ENCODE measurements around the gene SLC35F1.

SLC35F1 gene

DNA sequence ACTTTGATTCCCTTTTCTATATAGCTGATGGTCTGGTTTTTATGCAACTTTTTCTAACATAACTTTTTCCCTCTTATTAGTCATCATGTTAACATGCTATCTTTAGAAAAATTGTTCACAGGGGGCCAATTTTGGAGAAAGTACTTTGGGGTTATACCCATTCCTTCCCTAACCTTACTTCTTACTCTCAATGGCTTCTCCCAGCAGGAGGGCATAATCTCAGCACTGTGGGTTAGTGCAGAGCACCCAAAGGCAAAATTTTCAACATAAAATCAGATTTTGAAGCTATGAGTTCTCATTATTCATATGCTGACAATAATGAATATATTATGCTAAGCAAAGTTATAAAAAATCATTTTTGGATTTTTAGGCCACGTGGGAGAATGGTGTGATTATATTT, 299.2 kb downstream of the SLC35F1 start:
- DNase-seq = no peak

- DNase-seq = no peak
Observed at GRCh38 chr6:118207947-118208346, 300.9 kb downstream of the SLC35F1 start.

- DNase-seq = no peak
Observed at GRCh38 chr6:118212451-118213173, 305.5 kb downstream of the SLC35F1 start.

GRCh38 chr6:118215269-118215668, 308.2 kb downstream of the SLC35F1 start:
- DNase-seq = no peak

DNA sequence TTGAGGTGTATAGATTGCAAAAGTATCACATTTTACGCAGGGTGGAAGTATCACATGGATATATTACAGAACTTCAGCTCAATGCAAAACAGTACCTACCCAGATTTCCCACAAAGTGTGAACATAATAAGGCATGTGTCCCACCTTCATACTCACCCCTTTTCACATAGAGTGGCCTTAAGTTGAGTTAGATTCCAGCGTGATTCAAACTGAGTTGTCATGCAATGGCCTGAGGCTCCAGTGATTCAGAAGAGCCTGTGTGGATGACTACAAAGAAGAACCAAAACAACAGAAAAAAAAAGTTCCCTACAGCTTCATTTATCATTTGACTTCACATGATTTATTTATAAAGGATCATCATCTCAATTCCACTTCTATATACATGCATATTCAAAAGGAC, 309.7 kb downstream of the SLC35F1 start:
- DNase-seq = no peak

DNA sequence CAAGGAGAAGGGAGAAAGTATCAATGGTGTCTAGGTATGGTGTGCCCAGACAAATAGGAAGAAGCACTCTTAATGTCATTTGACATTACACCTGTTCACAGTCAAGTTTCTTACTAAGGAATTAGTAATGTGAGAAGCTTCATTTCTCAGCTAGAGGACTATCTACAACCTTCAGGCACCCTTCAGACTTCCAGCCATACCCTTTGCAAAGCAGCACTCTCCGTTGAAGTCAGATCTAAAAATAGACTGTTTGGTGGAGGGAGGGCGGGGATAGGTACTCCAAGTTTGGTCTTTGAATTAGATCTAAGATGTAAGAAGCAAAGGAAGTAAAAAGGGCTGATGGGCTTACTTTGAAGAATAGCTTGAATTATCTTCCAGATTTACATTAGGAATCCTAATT, 311.1 kb downstream of the SLC35F1 start:
- DNase-seq = no peak

DNA sequence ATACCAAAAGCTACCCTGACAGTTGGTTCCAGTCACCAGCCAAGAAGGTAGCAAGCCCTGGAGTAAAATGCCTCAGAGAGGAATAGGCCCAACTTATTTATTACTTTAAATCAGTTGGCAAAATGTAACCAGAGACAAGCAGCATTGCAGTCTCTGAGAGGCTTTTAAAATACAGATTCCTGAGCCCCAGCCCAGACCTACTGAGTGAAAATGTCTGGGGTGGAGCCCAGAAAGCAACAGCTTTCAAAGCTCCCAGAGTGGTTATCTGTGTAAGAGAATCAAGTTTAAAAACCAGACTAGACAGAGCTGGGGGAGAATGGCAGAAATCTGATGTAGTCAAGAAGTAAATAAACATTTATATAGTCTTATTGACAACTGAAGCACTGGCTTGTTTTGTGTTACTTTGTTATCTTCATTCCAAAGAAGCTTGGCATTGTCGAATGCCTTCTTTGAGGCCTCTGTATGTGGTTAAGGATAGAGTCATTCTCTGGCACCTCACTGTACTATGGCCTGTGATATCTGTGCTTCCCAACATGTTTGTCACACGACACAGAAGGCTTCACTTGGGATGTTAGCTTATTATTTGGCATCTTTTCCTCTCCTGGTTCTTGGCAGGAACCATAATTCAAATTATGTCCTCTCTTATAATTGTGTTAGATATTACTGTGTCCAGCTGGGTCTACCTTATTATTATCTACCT, 313.5 kb downstream of the SLC35F1 start:
- DNase-seq = no peak

GRCh38 chr6:118223316-118223715, 316.3 kb downstream of the SLC35F1 start:
- DNase-seq = no peak

DNA sequence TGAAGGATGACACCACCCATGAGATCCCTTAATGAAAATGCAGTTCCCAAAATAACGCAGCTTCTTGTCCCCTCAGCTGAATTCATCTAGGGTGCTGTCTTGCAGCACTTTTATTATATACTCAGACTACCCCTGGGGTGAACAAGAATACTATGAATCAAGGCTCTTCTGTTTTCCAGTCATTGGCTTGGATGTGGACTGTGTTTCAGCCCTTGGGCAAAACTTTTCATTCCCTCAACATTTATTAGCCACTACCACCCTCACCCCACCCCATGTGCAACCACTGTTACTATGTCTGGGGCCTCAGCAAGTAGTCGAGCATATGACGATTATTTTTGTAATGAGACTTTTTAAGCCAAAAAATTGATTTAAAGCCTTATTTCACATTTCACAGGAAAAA, 321.8 kb downstream of the SLC35F1 start:
- DNase-seq = no peak

DNA sequence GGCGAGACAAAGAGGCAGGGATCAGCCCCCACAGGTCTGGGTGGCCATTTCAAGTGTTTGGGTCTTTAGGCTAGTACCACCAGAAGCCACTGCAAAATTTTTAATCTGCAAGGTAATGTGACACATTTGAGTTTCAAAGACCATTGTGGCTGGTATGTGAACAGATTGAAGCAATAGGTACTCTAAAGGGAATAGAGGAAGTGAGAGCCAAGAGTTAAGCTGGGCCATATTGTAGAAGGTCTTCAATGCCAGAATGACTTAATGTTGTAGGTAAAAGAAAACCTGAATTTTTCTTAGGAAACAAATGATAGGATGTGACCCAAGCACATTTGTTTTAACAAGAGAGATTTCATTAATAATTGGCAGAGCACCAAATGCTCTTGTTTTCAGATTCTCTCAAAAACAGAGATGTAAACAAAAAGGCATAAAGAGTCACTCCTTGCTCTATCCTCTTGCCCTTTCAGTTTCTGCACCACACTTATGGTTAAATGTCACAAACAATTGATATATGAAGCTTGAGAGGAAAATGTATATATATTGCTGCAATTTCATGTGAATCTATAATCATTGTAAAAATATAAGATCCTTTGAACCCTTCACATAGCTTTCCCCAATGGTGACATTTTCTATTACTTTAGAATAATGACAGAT, 333.9 kb downstream of the SLC35F1 start:
- no peak for DNase-seq

DNA sequence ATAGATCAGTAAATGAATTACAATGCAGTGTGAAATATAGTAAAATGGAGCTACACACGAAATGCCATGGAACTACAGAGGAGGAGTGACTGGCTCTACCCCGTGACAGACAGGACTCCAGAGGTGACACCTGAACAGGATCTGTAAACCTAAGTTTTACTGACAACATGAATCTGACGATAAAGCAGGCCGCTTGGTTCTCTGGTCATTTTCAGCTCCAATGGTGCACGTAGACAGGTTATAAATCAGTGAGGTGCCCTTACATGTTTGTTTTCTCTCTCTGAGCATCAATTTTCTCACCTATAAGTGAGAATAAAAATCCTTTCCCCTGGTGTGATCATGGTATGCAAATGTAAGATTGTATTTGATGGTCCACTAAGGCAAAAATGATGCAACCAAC, 339.3 kb downstream of the SLC35F1 start:
- no peak for DNase-seq

DNA sequence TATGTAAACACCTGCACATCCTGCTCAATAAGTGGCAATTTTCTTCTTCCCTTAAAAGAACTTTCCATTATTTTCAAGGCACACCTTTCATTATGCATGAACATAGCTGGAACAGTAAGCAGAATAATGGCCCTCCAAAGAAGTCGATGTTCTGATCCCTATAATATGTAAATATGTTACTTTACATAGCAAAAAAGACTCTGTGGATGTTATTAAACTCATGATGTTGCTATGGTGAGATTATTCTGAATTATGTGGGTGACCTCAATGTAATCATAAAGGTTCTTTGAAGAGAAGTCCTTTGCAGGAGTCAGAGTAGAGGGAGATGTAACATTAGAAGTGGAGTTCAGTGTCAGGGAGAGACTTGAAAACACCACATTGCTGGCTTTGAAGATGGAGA, 341.1 kb downstream of the SLC35F1 start:
- DNase-seq = no peak

DNA sequence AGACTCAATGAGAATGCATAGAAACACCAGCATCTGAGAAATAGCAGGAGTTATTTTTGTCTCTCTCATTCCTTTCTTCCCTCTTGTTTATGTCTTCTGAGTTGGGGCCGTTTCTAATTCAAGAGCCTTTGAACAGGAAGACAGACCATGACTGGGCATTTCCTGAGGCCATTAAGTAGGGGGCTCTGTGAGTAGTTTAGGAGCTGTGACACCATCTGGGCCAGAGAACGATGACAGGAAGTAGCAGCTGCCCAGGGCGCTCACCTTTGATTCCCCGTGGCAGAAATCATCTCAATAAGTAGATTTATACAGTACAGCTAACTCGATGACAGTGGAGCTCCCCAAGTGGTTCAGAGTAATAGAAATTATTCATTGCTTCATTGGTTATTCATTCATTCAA, 342.6 kb downstream of the SLC35F1 start:
- no peak for DNase-seq

DNA sequence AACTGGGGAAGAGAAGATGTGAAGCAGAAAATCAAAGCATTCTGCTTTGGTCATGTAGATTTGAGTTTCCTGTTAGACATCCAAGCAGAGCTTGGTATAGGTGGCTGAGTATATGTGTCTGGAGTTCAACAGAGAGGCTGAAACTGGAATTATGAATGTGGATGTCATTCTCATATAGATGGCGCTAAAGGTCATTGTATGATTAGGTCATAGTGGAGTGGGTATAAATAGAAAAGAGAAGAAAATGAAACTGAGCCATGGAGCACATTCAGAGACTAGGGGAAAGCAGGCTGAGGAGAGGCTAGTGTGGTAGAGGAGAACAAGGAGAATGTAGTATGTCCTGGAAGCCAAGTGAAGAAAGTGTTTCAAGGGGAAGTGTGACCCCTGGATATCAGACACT, 345.4 kb downstream of the SLC35F1 start:
- no peak for DNase-seq

DNA sequence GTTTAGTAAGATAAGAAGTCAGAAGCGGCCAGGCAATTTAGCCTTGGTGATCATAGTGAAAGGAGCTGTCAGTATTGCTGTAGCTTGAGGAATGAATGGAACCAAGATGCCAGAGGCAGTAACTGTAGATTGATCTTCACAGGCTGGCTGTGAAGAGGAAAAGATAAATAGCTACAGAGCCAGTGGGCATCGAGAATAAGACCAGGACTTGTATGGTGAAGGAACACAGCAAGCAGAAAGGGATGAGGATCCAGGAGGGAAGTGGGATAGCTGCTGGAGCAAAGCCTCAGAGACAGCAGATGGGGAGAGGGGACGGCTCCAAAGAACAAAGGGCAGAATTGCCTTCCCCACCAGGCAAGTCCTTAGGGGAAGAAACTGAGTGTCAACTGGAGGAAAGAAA, 346.7 kb downstream of the SLC35F1 start:
- no peak for DNase-seq

GRCh38 chr6:118260833-118261232, 353.8 kb downstream of the SLC35F1 start:
- no peak for DNase-seq

GRCh38 chr6:118263921-118264486, 356.9 kb downstream of the SLC35F1 start:
- no peak for DNase-seq

- no peak for DNase-seq
Observed at GRCh38 chr6:118269659-118270058, 362.6 kb downstream of the SLC35F1 start.

DNA sequence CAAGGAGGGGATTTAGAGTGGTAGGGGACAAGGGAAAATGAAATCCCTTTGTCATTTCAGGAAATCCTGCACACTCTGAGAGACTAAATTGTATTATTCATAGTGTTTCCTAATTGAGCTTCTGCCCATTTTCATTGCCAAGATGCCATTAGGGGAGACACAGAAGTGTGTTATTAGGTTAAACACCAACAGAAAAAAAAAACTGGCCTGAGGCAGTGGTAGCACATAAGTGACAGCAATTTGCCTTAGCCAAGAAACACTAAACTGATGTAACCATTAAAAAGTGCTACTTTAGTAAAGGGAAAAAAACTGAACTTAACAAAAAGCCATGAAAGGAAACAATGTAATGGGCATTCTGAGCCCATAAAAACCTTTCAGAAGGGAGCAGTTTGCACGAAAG, 370.6 kb downstream of the SLC35F1 start:
- DNase-seq = no peak

GRCh38 chr6:118280210-118280609, 373.1 kb downstream of the SLC35F1 start:
- DNase-seq = no peak

- DNase-seq = no peak
Observed at GRCh38 chr6:118281291-118281690, 374.2 kb downstream of the SLC35F1 start.

DNA sequence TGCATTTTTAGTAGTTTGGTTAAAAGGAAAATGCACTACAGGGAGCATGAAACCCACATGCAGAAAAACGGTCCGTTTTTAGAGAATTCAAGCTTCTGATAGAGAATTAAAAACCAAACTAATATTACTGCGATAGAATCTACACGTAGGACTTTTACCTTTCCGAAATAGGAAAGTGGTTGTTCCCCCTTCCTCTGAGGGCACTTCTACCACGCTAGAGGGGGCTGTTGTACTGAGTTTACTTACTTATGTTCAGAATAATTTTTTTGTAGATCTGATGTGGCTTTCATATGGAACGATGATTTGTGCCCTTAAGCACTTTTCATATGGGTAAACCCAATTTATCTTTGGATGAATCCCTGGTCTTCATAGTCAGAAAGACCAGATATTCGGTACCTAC, 376.7 kb downstream of the SLC35F1 start:
- DNase-seq = peak; percentile 28

GRCh38 chr6:118284736-118285360, 377.8 kb downstream of the SLC35F1 start:
- no peak for DNase-seq
